ENCODE data around the gene PMEPA1.

- TF ChIP-seq CTCF (tag by site-specific recombination; IDR thresholded peaks at IDR 0.05) (no peak), ZNF221 (tag by site-specific recombination; IDR thresholded peaks at IDR 0.05; ENCODE audit: borderline replicate concordance) (no peak), ZFP41 (tag by site-specific recombination; IDR thresholded peaks at IDR 0.05; ENCODE audit: borderline replicate concordance) (no peak), ZEB2 (tag by site-specific recombination; IDR thresholded peaks at IDR 0.05) (no peak), ZNF660 (tag by site-specific recombination; IDR thresholded peaks at IDR 0.05) (no peak), FEZF1 (tag by site-specific recombination; IDR thresholded peaks at IDR 0.05) (no peak), ZNF501 (tag by site-specific recombination; IDR thresholded peaks at IDR 0.05) (no peak), SP2 (tag by site-specific recombination; IDR thresholded peaks at IDR 0.05) (no peak), ZNF658 (tag by site-specific recombination; IDR thresholded peaks at IDR 0.05) (no peak), ZNF24 (tag by site-specific recombination; IDR thresholded peaks at IDR 0.05) (no peak), ATF2 (tag by site-specific recombination; IDR thresholded peaks at IDR 0.05; ENCODE audit: low read depth) (no peak), PATZ1 (tag by site-specific recombination; IDR thresholded peaks at IDR 0.05) (no peak)
Observed at GRCh38 chr20:57707320-57707719, 2.5 kb downstream of the PMEPA1 start.
